ENCODE measurements around the gene CYLD.

CYLD gene

DNA sequence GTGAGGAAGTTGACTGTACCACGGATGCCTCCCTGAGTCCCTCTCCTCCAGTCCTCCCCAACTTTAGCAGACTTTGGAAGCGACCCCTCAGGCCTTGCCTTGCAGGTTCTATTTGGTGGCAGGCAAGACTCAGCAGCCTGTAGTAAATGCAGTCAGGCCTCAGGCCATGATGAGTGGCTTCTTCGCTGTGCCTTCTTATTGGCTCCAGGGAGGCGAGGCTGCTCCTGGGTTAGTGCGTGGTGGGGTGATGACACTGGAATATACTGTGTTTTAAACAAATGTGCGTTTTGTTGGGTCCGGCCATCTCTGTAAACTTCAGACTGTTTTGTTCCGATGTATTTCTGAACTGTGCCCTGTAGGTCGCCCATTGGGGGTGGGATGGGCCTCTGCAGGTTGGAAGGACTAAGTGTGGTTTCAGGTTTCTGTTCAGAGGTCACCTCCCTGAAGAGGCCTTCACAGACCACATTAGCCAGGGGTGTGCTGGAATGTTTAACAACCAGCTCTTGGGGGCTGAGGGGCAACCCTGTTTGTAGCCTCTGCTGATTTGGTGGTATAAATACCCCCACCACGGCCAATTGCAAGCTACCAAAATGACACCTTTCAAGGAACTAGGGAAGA is 62.5 kb downstream of the CYLD start:
- H3K4me3 ChIP-seq (ENCODE audit: low read length), result no peak overlapping the region
- no peak for TF ChIP-seq ZNF274 (IDR thresholded peaks at IDR 0.05; ENCODE audit: low read depth, low read length)

DNA sequence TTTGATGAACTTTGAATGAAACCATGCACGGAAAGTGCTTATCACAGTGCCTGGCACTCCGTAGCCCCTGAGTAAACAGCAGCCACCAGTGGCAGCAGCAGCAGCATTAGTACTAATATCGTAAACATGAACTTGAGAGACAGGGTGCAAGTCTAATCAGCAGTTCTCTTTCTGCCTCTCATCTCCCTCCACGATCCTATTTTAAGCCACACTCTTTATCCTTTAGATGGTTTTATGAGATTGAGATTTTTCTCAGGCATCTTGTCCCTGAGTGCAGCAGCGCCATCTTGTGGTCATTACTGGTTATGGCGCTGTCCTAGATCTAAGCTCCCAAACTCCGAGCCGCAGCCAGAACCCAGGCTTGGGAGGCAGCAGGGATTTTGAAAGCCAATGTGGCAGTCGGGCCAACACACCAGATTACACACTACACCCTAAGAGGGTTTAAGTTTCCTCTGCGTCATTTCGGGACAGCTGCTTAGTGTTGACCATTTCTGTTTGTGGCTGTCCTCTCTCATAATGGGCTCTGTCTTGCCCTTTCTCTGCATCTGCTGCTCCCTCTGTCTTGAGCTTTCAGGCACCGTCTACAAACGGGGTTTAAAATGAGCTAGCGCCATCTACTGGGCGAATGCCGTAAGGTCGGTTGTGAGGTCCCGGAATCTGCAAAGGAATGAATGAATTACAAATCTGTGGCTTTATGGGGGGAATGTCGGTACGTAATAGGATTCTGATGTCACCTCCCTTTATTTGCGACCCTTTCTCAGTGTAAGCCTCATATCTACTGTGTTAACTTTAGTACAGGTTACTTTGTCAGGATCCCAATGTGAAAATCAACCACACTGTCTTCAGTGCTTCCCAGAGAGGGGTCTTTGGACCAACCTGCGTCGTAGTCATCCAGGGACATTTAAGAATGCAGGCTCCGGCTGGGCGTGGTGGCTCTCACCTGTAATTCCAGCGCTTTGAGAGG is 64.5 kb downstream of the CYLD start:
- no peak overlapping the region; the same call in 1 of the 2 replicates for H3K4me3 ChIP-seq (ENCODE audit: low read length)
- TF ChIP-seq ZNF274 (IDR thresholded peaks at IDR 0.05; ENCODE audit: low read depth, low read length), result no peak

DNA sequence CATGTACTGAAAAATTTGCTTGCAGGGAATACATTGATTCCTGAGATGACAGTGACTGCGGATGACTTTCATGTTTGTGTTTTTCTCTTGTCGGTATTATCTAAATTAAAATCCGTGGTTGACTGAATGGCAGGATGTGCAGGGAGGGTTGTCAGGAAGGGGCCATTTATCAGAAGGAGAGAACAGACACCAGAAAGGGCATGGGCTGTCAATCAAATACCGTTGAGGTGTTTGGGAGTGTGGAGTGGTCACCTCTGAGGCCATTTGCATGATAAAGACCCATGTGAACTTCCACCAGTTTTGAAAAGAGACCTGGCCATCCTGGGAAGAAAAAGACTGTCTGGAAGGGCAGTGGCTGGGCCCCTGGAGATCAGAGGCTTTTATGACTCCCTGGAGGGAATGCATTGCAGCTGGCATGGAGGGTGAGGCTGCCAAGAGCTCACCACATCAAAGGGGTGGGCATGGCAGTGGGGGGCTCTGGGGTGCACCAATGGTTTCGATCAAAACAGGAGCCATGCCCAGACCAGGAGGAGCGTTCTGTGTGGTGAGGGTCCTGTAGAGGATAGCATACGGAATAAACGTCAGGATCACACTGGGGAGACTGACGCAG is 67.1 kb downstream of the CYLD start:
- TF ChIP-seq ZNF274 (IDR thresholded peaks at IDR 0.05; ENCODE audit: low read depth, low read length), result no peak
- no peak overlapping the region for H3K4me3 ChIP-seq (ENCODE audit: low read length)

DNA sequence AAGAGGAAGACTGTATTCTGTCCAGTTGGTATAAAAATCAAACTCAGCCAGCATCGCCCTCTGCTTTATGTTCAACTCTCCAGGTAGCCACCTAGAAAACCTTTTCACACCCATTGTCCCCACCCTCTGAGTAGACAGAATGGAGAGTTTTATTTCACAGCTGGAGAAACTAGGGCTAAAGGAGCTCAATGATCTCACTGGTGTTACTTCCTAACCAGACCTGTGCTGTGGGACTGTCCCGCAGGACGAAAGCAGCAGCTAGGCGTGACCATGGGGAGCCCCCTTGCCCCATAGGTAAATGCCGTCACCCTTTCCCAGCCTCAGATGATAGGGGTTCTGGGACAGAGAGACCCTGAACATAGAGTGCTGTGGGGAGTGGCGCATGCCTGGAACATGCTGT is 67.7 kb downstream of the CYLD start:
- no peak overlapping the region for H3K4me3 ChIP-seq (ENCODE audit: low read length)
- TF ChIP-seq ZNF274 (IDR thresholded peaks at IDR 0.05; ENCODE audit: low read depth, low read length), result no peak

DNA sequence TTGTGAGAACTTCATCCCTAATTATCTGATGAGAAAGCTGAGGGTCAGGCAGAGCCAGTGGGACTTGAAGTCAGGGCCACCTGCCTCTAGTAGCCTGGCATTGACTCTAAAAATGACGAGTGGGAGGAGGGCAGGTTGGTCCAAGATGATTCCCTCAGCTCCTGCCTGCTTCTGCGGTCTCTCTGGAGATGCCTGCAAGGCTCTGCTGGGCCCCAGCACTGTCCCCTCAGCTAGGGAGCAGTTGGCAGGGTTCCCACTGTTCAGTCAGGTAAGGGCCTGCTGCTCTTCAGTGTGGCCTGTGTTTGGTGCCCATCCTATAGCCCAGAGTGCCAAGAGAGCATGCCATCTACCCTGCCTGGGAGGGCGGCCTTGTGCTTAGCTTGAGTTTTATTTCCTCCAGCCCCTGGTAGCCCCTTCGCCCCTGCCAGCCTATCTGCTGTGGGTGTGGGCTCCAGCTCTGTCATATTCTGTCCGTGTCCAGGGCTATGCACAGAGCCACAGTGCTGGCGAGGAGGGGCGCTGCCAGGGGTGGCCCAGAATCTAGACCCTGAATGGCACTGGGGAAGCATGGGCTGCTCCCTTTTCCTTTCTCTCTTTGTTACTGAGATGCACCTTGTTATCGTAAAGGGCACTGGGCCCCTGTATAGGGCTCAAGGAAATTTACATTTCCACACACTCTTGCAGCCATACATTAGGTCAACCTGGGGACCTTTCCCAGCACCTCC is 68.5 kb downstream of the CYLD start:
- TF ChIP-seq ZNF274 (IDR thresholded peaks at IDR 0.05; ENCODE audit: low read depth, low read length), result no peak
- H3K4me3 ChIP-seq (ENCODE audit: low read length), result no peak overlapping the region

DNA sequence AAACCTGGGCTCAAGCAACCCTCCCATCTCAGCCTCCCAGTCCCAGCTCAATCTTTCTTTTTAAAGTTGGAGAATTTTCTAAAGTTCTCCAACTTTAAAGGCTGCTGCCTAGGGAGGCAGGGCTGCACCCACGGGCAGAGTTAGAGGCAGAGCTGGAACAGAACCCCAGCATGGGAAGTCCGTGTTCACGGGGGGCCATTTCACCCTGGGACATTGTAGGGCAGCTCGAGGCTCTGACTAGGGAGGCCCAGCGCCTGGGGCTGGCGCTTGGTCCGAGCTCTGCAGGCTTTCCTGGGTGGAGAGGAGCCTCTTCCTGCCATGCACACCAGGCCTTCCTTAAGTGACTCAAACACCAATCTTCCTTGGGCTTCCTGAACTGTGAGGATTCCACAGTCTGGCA is 70.2 kb downstream of the CYLD start:
- no peak overlapping the region for H3K4me3 ChIP-seq (ENCODE audit: low read length)
- TF ChIP-seq ZNF274 (IDR thresholded peaks at IDR 0.05; ENCODE audit: low read depth, low read length), result no peak

DNA sequence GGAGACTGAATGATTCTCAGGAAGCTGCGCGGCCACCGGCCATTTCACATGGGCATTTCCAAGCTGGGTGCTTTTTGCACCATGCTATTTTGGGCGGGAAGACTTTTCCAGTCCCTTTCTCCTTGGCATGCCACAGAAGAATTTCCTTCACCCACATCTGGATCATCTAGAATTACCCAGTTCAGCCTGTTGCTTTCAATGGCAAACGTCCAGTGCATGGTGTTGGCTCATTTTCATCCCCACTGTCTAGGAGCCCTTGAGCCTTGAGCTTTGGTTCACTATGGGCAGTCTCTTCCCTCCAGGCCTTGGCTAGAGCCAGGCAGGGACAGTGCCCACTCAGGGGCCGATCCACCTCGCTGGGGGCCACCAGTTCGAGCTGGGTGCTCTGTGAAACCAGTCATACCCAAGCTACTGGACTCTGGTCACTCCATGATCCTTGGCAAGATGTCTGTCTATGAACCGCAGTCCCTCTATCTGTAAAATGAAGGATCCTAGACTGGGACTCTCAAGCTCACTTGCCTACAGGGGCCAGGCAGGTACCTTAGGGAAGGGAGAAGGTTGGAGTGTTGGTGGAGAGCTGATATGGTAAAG is 71.1 kb downstream of the CYLD start:
- no peak for TF ChIP-seq ZNF274 (IDR thresholded peaks at IDR 0.05; ENCODE audit: low read depth, low read length)
- no peak overlapping the region for H3K4me3 ChIP-seq (ENCODE audit: low read length)

DNA sequence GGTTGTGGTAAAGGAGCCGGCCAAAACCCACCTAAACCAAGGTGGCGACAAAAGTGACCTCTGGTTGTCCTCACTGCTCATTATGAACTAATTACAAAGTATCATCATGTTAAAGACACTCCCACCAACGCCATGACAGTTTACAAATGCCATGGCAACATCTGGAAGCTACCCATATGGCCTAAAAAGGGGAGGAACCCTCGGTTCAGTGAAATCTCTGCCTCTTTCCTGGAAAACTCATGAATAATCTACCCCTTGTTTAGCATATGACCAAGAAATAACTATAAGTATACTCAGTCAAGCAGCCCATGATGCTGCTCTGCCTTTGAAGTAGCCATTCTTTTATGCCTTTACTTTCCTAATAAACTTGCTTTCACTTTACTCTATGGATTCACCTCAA is 72.2 kb downstream of the CYLD start:
- no peak for TF ChIP-seq ZNF274 (IDR thresholded peaks at IDR 0.05; ENCODE audit: low read depth, low read length)

DNA sequence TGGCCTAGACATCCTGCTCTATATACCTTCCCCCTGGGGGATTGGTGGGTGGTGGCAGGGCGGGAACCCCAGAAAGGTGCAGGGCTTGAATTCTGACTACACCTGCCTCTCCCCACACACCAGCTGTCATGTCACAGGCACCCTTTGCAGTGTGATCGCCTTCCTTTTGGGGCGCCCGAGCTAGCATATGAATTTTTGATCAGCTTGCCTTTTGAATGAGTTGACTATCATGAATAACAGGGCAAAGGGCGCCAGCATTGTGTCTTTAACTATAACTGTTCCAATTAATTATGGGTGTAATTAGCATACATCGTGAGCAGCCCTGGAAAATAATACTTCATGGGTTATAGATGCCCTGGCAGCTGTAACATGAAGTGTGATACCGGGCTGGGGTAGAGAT is 72.7 kb downstream of the CYLD start:
- no peak overlapping the region for H3K4me3 ChIP-seq (ENCODE audit: low read length)
- TF ChIP-seq ZNF274 (IDR thresholded peaks at IDR 0.05; ENCODE audit: low read depth, low read length), result no peak

More for the DNA sequence above, 72.2 kb downstream of the CYLD start:
- H3K4me3 ChIP-seq (ENCODE audit: low read length), result no peak overlapping the region

DNA sequence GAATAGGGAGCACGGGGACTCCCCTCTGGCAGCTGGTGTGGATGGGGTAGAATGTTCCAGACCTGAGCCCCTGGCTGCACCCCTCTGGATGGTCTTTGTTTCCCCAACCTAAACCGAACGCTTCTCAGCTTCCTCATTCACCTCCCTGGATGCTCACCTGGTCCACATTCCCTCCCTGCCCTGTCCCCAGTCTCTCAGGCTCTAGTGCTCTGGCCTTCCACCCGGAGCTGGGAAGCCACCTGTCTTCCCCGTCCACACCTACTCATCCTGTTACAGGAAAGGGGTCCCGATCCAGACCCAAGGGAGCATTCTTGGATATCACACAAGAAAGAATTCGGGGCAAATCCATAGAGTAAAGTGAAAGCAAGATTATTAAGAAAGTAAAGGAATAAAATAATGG is 73.5 kb downstream of the CYLD start:
- TF ChIP-seq ZNF274 (IDR thresholded peaks at IDR 0.05; ENCODE audit: low read depth, low read length), result no peak
- no peak overlapping the region for H3K4me3 ChIP-seq (ENCODE audit: low read length)

DNA sequence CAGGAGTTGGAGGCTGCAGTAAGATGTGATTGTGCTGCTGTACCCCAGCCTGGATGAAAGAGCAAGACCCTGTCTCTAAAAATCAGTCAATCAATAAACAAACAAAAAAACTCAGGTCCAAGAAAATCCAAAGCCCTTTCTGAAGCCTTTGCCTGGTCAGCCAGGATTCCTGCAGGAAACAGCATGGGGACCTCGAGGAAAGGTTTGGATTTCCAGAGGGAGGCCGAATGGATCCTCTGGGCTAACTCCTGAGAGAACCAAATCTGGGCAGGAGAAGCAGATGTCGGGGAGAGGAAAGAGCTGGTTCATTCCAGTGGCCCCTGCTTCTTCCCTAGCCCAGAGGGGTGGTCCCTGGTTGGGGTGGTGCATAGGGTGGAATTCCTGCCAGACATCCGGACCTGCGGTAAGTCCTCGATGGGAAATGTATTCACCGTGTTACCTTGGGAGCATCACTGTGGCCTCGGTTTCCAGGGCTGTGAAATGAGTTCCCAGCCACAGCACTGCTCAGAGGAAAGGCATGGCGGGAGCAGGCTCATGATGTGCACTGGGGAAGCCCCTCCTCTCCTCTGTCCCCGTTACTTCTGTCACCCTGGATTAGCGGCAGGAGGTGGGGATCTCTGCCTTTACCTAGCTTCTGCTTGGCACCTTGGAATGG is 75.1 kb downstream of the CYLD start:
- TF ChIP-seq ZNF274 (IDR thresholded peaks at IDR 0.05; ENCODE audit: low read depth, low read length), result no peak
- H3K4me3 ChIP-seq (ENCODE audit: low read length), result no peak overlapping the region

DNA sequence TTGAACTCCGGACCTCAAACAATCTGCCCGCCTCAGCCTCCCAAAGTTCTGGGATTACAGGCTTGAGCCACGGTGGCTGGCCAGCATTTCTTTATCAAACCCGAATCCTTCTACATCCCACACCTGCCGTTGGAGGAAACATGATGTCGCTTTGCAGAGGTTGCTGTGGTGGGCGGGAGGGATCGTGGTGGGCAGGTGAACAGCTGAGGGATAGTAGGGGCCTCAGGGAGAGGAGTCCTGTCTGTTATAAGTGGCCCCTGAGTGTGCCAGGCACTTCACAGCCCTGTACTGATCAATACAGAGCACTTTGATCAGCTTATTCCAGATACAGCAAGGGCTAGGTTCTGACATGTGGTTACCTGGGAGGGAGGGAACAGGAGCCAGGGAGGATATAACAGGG is 76.5 kb downstream of the CYLD start:
- TF ChIP-seq ZNF274 (IDR thresholded peaks at IDR 0.05; ENCODE audit: low read depth, low read length), result no peak
- no peak overlapping the region for H3K4me3 ChIP-seq (ENCODE audit: low read length)

DNA sequence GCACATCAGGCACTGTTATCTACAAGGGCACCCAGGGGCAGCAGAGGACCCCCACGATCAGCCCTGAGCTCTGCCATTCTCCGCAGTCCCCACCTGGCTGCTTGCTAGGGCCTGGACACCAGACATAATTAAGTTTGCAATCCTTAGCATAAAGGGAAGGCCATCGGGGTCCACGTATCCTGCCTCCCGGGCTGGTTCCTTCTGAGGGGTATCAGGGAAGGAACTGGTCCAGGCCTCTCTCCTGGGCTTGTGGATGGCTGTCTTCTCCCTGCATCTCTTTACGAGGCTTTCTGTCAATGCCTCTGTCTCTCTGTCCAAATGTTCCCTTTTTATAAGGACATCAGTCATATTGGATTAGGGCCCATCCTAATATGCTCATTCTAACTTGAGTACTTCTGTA is 77.8 kb downstream of the CYLD start:
- TF ChIP-seq ZNF274 (IDR thresholded peaks at IDR 0.05; ENCODE audit: low read depth, low read length), result no peak
- no peak overlapping the region for H3K4me3 ChIP-seq (ENCODE audit: low read length)

Measured in GM08714 (cell line).